WTC11 (cell line): ENCODE data around the gene TGM1.

ENCODE experiments used
- ETV6 ChIP-seq: sonication (generic); formaldehyde crosslinking; IDR thresholded peaks from 2 replicates; pipeline ENCODE4 v1.8.1; 2022; ENCODE audit warnings: mild to moderate bottlenecking, missing genetic modification reagents
- FOXJ3 ChIP-seq: sonication (generic); formaldehyde crosslinking; IDR thresholded peaks from 2 replicates; pipeline ENCODE4 v1.9.0; 2021; ENCODE audit warnings: missing genetic modification reagents, mild to moderate bottlenecking, borderline replicate concordance
- TF ChIP-seq, protein P1 (sequence below): sonication (generic); formaldehyde crosslinking; IDR thresholded peaks from 2 replicates; pipeline ENCODE4 v1.8.0; 2022; ENCODE audit warnings: mild to moderate bottlenecking, missing genetic modification reagents
- TF ChIP-seq, protein P2 (sequence below): fragments of 250-450 bp; sonication (Bioruptor Pico); IDR thresholded peaks from 2 replicates; pipeline ENCODE4 v1.9.0; 2021; ENCODE audit warnings: moderate library complexity, mild to moderate bottlenecking, inconsistent platforms, borderline replicate concordance
- TF ChIP-seq, protein P3 (sequence below): sonication (generic); formaldehyde crosslinking; conservative IDR thresholded peaks from 2 replicates; pipeline ENCODE4 v1.8.1; 2022; ENCODE audit warnings: mild to moderate bottlenecking, missing genetic modification reagents

DNA sequence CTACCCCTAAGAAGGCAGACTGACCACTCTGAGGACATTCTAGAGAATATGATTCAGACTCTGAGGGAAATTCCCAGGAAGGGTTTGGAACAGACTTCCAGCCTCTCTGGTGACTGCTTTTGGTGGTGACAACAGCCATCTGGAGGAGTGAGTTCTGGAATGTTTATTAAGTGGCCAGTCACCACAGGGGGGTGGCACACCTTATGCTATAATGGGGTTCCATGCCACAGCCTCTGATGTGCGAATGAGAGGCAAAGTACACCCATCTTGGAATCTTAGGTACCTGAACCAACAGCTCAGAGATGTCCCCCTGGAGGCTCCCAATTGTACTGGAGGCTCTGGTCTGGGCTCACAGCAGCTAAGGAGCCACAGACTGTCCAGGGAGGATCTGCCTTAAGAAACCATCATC lies 11.1 kb downstream of the TGM1 start:
- TF ChIP-seq, protein P1, sequence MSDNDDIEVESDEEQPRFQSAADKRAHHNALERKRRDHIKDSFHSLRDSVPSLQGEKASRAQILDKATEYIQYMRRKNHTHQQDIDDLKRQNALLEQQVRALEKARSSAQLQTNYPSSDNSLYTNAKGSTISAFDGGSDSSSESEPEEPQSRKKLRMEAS (CRISPR knock-in tag), result no peak
- no peak for TF ChIP-seq FOXJ3 (CRISPR knock-in tag)
- no peak for TF ChIP-seq ETV6
- TF ChIP-seq, protein P2, sequence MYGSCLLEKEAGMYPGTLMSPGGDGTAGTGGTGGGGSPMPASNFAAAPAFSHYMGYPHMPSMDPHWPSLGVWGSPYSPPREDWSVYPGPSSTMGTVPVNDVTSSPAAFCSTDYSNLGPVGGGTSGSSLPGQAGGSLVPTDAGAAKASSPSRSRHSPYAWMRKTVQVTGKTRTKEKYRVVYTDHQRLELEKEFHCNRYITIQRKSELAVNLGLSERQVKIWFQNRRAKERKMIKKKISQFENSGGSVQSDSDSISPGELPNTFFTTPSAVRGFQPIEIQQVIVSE (CRISPR knock-in tag), result no peak
- TF ChIP-seq, protein P3, sequence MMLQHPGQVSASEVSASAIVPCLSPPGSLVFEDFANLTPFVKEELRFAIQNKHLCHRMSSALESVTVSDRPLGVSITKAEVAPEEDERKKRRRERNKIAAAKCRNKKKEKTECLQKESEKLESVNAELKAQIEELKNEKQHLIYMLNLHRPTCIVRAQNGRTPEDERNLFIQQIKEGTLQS (CRISPR knock-in tag), result no peak
